ENCODE results near the gene ARGFX. TPM values are rescaled to one million over a fixed set of nuclear protein-coding genes. Genes with fewer than 3 reads are reported as not detected.

The ARGFX gene
- not detected for polyA plus RNA-seq

- Mint-ChIP-seq H3K4me3 (no peak within 1 kb of the TSS), H3K4me1 (no peaks in the 10 kb centered on the region), H3K9me3 (no peaks in the 10 kb centered on the region), H3K36me3 (no peaks in the 10 kb centered on the region), H3K27me3 (peaks cover 4% of the 10 kb centered on the region), H3K27ac (no peak within 1 kb of the TSS)
These were observed at the start of gene ARGFX for GRCh38 chr3:121567649-121568048. Gene ARGFX, plus strand, starts transcription at chr3:121567949. Its CDS starts 2,765 bp downstream, at chr3:121570714.

GRCh38 chr3:121517953-121518655 is 49.6 kb upstream of the ARGFX start:
- peaks cover 9 to 27% (median 16%) of the 10 kb centered on the region in 3 donors for H3K9me3 Mint-ChIP-seq
- no peak overlapping the region for H3K27ac Mint-ChIP-seq
- no peak overlapping the region for H3K4me3 Mint-ChIP-seq
- H3K4me1 Mint-ChIP-seq = no peaks in the 10 kb centered on the region
- peaks cover 16% of the 10 kb centered on the region for H3K36me3 Mint-ChIP-seq
- H3K27me3 Mint-ChIP-seq = no peaks in the 10 kb centered on the region

- Mint-ChIP-seq H3K36me3 (peaks cover 15% of the 10 kb centered on the region), H3K27me3 (no peaks in the 10 kb centered on the region), H3K9me3 (peaks cover 3 to 17% (median 13%) of the 10 kb centered on the region in 3 donors), H3K27ac (no peak overlapping the region), H3K4me1 (no peaks in the 10 kb centered on the region), H3K4me3 (no peak overlapping the region)
These were observed 47.2 kb upstream of the ARGFX start for GRCh38 chr3:121520510-121520909.

GRCh38 chr3:121529308-121529707 is 38.4 kb upstream of the ARGFX start:
- Mint-ChIP-seq H3K9me3 (no peaks in the 10 kb centered on the region), H3K4me3 (no peak overlapping the region)

DNA sequence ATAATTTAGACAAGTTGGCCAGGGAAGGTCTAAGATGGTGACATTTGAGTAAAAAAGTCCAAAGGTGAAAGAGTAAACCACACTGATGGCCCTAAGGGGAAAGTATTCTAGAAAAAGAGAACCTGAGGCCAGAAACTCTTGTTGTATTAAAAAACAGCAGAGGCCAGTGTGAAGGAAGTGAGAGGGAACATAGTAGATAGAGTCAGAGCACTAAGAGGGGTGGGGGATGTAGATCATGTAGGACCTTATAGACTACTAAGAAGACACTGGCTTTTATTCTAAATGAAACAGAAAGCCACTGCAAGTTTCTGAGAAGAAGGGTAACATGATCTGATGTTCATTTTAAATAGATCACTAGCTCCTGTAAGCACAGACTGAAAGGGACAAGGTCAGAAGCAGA is 36.5 kb upstream of the ARGFX start:
- no peak overlapping the region for H3K4me3 Mint-ChIP-seq
- no peaks in the 10 kb centered on the region for H3K9me3 Mint-ChIP-seq
- no peak overlapping the region for H3K27ac Mint-ChIP-seq
- H3K4me1 Mint-ChIP-seq = peaks cover 0 to 2% (median 2%) of the 10 kb centered on the region in 3 donors
- no peaks in the 10 kb centered on the region for H3K36me3 Mint-ChIP-seq
- H3K27me3 Mint-ChIP-seq = no peaks in the 10 kb centered on the region

More at GRCh38 chr3:121529308-121529707, 38.4 kb upstream of the ARGFX start:
- Mint-ChIP-seq H3K4me1 (peaks cover 0 to 2% (median 2%) of the 10 kb centered on the region in 3 donors), H3K36me3 (peaks cover 2% of the 10 kb centered on the region), H3K27ac (no peak overlapping the region), H3K27me3 (no peaks in the 10 kb centered on the region)

GRCh38 chr3:121542924-121543323 is 24.8 kb upstream of the ARGFX start:
- Mint-ChIP-seq H3K36me3 (peaks cover 2% of the 10 kb centered on the region), H3K4me1 (peaks cover 10 to 17% (median 10%) of the 10 kb centered on the region in 3 donors), H3K27me3 (no peaks in the 10 kb centered on the region), H3K9me3 (no peaks in the 10 kb centered on the region), H3K4me3 (no peak overlapping the region), H3K27ac (no peak overlapping the region)

- H3K27ac Mint-ChIP-seq = peak overlapping the region in 1 of 3 donors; percentile 20
- H3K27me3 Mint-ChIP-seq = no peaks in the 10 kb centered on the region
- no peaks in the 10 kb centered on the region for H3K9me3 Mint-ChIP-seq
- peak overlapping the region; percentile 83 to 95 (median 90) for H3K4me3 Mint-ChIP-seq
- H3K4me1 Mint-ChIP-seq = peaks cover 16 to 23% (median 22%) of the 10 kb centered on the region in 3 donors
- peaks cover 5% of the 10 kb centered on the region for H3K36me3 Mint-ChIP-seq
These were observed 22.6 kb upstream of the ARGFX start for GRCh38 chr3:121545049-121545573.

- H3K27ac Mint-ChIP-seq = peak within 1 kb of the TSS; percentile 77 to 95 (median 95)
- no peaks in the 10 kb centered on the region for H3K27me3 Mint-ChIP-seq
- no peaks in the 10 kb centered on the region for H3K9me3 Mint-ChIP-seq
- peaks cover 16 to 23% (median 22%) of the 10 kb centered on the region in 3 donors for H3K4me1 Mint-ChIP-seq
- peak within 1 kb of the TSS; percentile 83 to 97 (median 96) for H3K4me3 Mint-ChIP-seq
- peaks cover 6% of the 10 kb centered on the region for H3K36me3 Mint-ChIP-seq
These were observed 21.9 kb upstream of the ARGFX start, which contains the start of gene POLQ for GRCh38 chr3:121545574-121546455. Gene POLQ, minus strand, starts transcription at chr3:121545988. Its CDS starts 111 bp downstream, at chr3:121545877.

- H3K27ac Mint-ChIP-seq = peak overlapping the region in 1 of 3 donors; percentile 74
- H3K4me3 Mint-ChIP-seq = peak overlapping the region in 1 of 4 donors; percentile 2
These were observed 15.4 kb upstream of the ARGFX start for GRCh38 chr3:121552379-121552778.

GRCh38 chr3:121552797-121553196 is 15.0 kb upstream of the ARGFX start:
- Mint-ChIP-seq H3K36me3 (peaks cover 5% of the 10 kb centered on the region), H3K27ac (peak overlapping the region in 1 of 3 donors; percentile 74), H3K27me3 (peaks cover 3% of the 10 kb centered on the region), H3K9me3 (no peaks in the 10 kb centered on the region), H3K4me3 (peak overlapping the region in 1 of 4 donors; percentile 2), H3K4me1 (peaks cover 6 to 19% (median 6%) of the 10 kb centered on the region in 3 donors)

More at GRCh38 chr3:121552379-121552778, 15.4 kb upstream of the ARGFX start:
- Mint-ChIP-seq H3K9me3 (no peaks in the 10 kb centered on the region), H3K4me1 (peaks cover 6 to 19% (median 6%) of the 10 kb centered on the region in 3 donors), H3K36me3 (peaks cover 5% of the 10 kb centered on the region), H3K27me3 (peaks cover 3% of the 10 kb centered on the region)

- Mint-ChIP-seq H3K4me3 (no peak overlapping the region), H3K4me1 (peaks cover 0 to 5% (median 0%) of the 10 kb centered on the region in 3 donors), H3K27me3 (peaks cover 8% of the 10 kb centered on the region), H3K9me3 (no peaks in the 10 kb centered on the region), H3K36me3 (peaks cover 5% of the 10 kb centered on the region), H3K27ac (no peak overlapping the region)
These were observed 10.3 kb upstream of the ARGFX start for GRCh38 chr3:121557426-121557934.

DNA sequence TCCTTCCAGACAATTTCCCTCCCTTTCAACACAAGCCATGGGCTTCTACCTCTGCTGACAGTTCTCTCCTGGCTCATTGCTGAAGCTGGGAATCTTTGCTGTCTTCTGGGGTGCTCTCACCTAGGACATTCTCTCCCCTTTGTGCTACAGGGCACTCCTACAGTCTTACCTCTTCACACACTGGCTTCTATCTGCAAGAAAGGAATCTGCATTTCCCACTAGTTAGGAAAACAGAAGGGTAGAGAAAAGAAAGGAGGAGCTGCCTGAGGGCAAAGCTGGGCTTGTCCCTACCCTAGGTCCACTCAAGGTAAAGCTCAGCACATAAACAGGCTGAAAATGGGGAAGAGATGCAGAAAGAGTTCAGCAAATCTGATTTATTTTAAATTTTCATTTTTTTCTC is 5.6 kb upstream of the ARGFX start:
- Mint-ChIP-seq H3K27ac (no peak overlapping the region), H3K9me3 (no peaks in the 10 kb centered on the region), H3K27me3 (peaks cover 10% of the 10 kb centered on the region), H3K4me1 (no peaks in the 10 kb centered on the region), H3K36me3 (peaks cover 3% of the 10 kb centered on the region), H3K4me3 (no peak overlapping the region)

DNA sequence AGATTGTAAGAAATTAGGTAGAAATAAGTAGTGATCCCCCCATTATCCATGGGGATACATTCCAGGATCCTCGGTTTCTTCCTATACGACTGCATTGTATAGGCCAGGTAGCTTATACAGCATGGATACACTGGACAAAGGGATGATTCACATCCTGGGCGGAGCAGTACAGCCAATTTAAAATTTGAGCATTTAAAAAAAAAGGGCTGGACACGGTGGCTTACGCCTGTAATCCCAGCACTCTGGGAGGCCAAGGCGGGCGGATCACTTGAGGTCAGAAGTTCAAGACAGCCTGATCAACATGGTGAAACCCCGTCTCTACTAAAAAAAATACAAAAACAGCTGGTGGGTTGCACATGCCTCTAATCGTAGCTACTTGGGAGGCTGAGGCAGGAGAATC is 976 bp upstream of the ARGFX start:
- no peaks in the 10 kb centered on the region for H3K36me3 Mint-ChIP-seq
- peaks cover 3% of the 10 kb centered on the region for H3K27me3 Mint-ChIP-seq
- no peak overlapping the region for H3K4me3 Mint-ChIP-seq
- H3K27ac Mint-ChIP-seq = no peak overlapping the region
- H3K4me1 Mint-ChIP-seq = no peaks in the 10 kb centered on the region
- no peaks in the 10 kb centered on the region for H3K9me3 Mint-ChIP-seq

DNA sequence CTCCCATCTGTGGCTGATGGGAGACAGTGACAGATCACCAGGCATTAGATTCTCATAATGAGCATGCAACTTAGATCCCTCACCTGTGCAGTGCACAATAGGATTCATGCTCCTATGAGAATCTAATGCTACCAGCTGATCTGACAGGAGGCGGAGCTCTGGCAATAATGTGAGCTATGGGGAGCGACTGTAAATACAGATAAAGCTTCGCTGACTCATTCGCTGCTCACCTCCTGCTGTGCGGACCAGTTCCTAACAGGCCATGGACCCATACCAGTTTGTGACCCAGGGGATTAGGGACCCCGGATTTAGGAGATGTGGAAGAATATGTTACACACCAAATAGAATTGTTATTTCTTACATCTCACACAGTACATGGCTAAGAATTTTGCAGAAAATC is 6.7 kb downstream of the ARGFX start:
- no peaks in the 10 kb centered on the region for H3K4me1 Mint-ChIP-seq
- no peak overlapping the region for H3K27ac Mint-ChIP-seq
- peaks cover 2% of the 10 kb centered on the region for H3K27me3 Mint-ChIP-seq
- H3K4me3 Mint-ChIP-seq = no peak overlapping the region
- no peaks in the 10 kb centered on the region for H3K36me3 Mint-ChIP-seq
- no peaks in the 10 kb centered on the region for H3K9me3 Mint-ChIP-seq

DNA sequence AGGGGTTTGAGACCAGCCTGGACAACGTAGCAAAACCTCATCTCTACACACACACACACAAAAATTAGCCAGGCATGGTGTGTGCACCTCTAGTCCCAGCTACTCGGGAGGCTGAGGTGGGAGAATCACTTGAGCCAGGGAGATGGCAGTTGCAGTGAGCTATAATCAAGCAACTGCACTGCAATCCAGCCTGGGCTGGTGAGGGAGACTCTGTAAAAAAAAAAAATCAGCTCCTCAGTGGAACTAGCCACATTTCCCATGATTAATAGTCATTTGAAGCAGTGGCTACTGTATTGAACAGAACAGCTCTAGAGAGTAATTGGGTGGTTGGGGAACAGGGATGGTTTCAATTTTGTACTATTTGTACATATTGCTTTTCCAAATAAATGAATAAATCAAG is 13.9 kb downstream of the ARGFX start:
- H3K4me3 Mint-ChIP-seq = no peak overlapping the region
- no peaks in the 10 kb centered on the region for H3K9me3 Mint-ChIP-seq
- peaks cover 17% of the 10 kb centered on the region for H3K27me3 Mint-ChIP-seq
- peaks cover 2% of the 10 kb centered on the region for H3K36me3 Mint-ChIP-seq
- H3K27ac Mint-ChIP-seq = no peak overlapping the region
- H3K4me1 Mint-ChIP-seq = peaks cover 0 to 3% (median 2%) of the 10 kb centered on the region in 3 donors
